ENCODE results near the gene SMG1. TPM values are rescaled to one million over a fixed set of nuclear protein-coding genes. Genes with fewer than 3 reads are reported as not detected.
"Not testable (repeated sequence)": the region's sequence is repeated elsewhere in the genome, so short reads cannot be mapped to it uniquely, and the experiment has no call there.

Gene SMG1
- total RNA-seq, 4 donors from 2014 or later: 37.8 to 102 (median 54.6) TPM

DNA sequence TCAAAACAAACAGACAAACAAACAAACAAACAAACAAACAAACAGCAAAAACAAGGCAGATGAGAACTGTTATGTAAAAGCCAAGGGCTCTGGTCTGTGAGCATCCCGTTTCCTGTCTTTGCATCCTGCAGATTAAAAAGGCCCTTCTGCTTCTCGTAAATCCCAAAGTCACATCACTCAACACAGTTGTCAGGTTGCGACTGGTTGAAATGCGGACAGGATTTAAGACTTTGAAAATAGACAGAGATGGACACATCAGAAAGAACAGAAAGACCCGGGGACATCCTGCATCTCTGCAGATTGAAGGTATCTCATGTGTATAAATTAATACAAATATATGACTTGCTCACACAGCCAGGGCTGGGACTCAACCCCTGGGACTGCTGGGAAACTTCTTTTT, 39.3 kb upstream of the SMG1 start:
- 81 to 86% methylated on average over 5 of the region's 5 CpGs for WGBS, 2 donors
- intact Hi-C loops (cut with DNase I): loop anchor here (10.0 kb wide), 1 partner anchor 131 kb away; no protein-coding TSS in a partner anchor
- Histone ChIP-seq H3K36me3 (no peaks in the 10 kb centered on the region), H3K4me1 (peaks cover 15 to 31% (median 16%) of the 10 kb centered on the region in 3 donors), H3K9me3 (no peaks in the 10 kb centered on the region), H3K27ac (no peak overlapping the region), H3K4me3 (no peak overlapping the region), H3K27me3 (no peaks in the 10 kb centered on the region)
- TF ChIP-seq POLR2A (IDR thresholded peaks at IDR 0.05): no peak
- TF ChIP-seq CTCF (IDR thresholded peaks at IDR 0.05): no peak
- DNase-seq: no peak

GRCh38 chr16:18959031-18959505, 32.9 kb upstream of the SMG1 start:
- no peak overlapping the region for H3K4me3 ChIP-seq
- H3K4me1 ChIP-seq: peaks cover 9 to 51% (median 27%) of the 10 kb centered on the region in 3 donors
- DNase-seq: no peak
- H3K9me3 ChIP-seq: no peaks in the 10 kb centered on the region
- no peak for TF ChIP-seq CTCF (IDR thresholded peaks at IDR 0.05)
- TF ChIP-seq POLR2A (IDR thresholded peaks at IDR 0.05): no peak
- no peaks in the 10 kb centered on the region for H3K36me3 ChIP-seq
- WGBS, 2 donors: 31 to 35% methylated on average over 2 of the region's 2 CpGs
- H3K27ac ChIP-seq: peak overlapping the region; percentile 1 to 68 (median 46)
- intact Hi-C loops (cut with DNase I): no loop called here
- H3K27me3 ChIP-seq: no peaks in the 10 kb centered on the region

DNA sequence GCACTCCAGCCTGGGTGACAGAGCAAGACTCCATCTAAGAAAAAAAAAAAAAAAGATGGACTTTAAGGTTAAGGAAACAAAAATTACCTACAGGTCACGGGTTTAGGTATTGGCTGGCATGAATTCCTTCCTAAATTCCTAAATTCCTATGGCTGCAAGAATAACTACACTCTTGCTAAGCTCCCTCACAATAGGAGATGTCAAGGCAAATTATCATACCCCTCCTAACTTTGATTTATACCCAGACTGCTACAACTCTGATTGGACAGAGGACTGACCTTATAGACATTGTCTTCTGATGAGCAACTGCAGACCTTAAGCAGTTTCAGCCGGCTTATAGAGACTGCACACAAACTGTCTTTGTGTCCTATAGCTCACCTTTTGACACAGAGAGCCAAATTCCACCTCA, 32.4 kb upstream of the SMG1 start:
- WGBS, 2 donors: 35 to 37% methylated on average over 2 of the region's 2 CpGs
- Histone ChIP-seq H3K27me3 (no peaks in the 10 kb centered on the region), H3K36me3 (no peaks in the 10 kb centered on the region), H3K4me1 (peaks cover 9 to 51% (median 27%) of the 10 kb centered on the region in 3 donors), H3K27ac (peak overlapping the region; percentile 1 to 68 (median 46)), H3K4me3 (no peak overlapping the region), H3K9me3 (no peaks in the 10 kb centered on the region)
- DNase-seq: no peak
- no peak for TF ChIP-seq CTCF (IDR thresholded peaks at IDR 0.05)
- TF ChIP-seq POLR2A (IDR thresholded peaks at IDR 0.05): no peak
- intact Hi-C loops (cut with DNase I): no loop called here

DNA sequence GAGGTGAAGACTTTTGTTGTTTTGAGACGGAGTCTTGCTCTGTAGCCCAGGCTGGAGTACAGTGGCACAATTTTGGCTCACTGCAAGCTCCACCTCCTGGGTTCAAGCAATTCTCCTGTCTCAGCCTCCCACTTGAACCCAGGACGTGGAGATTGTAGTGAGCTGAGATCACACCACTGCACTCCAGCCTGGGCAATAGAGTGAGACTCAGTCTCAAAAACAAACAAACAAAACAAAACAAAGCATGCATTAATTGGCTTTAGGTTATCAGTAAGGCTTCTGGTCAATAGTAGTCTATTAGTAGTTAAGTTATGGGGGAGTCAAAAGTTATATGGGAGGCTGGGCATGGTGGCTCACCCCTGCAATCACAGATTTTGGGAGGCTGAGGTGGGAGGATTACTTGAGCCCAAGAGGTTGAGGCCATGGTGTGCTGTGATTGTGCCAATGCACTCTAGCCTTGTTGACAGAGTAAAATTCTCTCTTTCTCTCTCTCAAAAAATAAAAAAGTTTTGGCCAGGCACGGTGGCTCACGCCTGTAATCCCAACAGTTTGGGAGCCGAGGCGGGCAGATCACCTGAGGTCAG, 30.5 kb upstream of the SMG1 start:
- H3K9me3 ChIP-seq; intact Hi-C loops (cut with DNase I); DNase-seq; H3K36me3 ChIP-seq; H3K27ac ChIP-seq; H3K27me3 ChIP-seq: not testable (repeated sequence)
- Histone ChIP-seq H3K4me3 (peak overlapping the region in 1 of 4 donors; percentile 25), H3K4me1 (peaks cover 4 to 38% (median 19%) of the 10 kb centered on the region in 3 donors)
- WGBS, 2 donors: 76 to 98% methylated on average over 5 to 6 of the region's 6 CpGs

GRCh38 chr16:18955874-18956580, 29.8 kb upstream of the SMG1 start:
- intact Hi-C loops (cut with DNase I); H3K9me3 ChIP-seq; H3K27me3 ChIP-seq; H3K36me3 ChIP-seq; H3K27ac ChIP-seq; DNase-seq: not testable (repeated sequence)
- 57 to 76% methylated on average over 10 to 20 of the region's 21 CpGs for WGBS, 2 donors
- Histone ChIP-seq H3K4me3 (peak overlapping the region in 2 of 4 donors; percentile 25), H3K4me1 (peaks cover 0 to 30% (median 15%) of the 10 kb centered on the region in 3 donors)

DNA sequence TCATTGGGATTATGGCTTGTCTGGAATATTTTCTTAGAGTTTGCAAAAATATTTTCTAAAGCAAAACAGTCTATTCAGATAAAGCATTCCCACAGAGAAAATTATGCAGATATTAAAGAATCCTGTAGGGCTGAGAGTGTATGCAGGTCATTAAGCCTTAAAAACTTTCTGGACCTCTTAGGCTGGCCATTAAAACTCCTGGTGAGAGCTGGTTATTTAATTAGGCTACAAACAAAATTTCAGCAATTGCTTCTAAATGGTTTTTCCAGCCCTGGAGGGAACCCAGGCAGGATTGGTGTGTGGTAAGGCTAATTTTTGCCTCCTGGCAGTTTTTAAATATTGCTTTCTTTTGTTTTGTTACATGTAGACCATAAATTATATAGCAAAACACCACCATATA, 27.3 kb upstream of the SMG1 start:
- Histone ChIP-seq H3K36me3 (no peaks in the 10 kb centered on the region), H3K4me3 (no peak overlapping the region), H3K9me3 (no peaks in the 10 kb centered on the region), H3K27ac (no peak overlapping the region), H3K27me3 (no peaks in the 10 kb centered on the region), H3K4me1 (peaks cover 0 to 8% (median 4%) of the 10 kb centered on the region in 3 donors)
- intact Hi-C loops (cut with DNase I): no loop called here
- no peak for TF ChIP-seq CTCF (IDR thresholded peaks at IDR 0.05)
- DNase-seq: no peak
